WERI-Rb-1 (cell line): Measurements from ENCODE around the gene PCSK6.

Experiments used
- DNase-seq: peaks from one replicate; pipeline ENCODE4 v3.0.0-alpha.2; 2020
- H3K27ac ChIP-seq: fragments of 250-450 bp; sonication (Bioruptor Pico); 2 replicates; pipeline ENCODE4 v1.5.1; 2020; ENCODE audit warnings: mild to moderate bottlenecking, moderate library complexity
- H3K27me3 ChIP-seq: fragments of 250-450 bp; sonication (Bioruptor Pico); 2 replicates; pipeline ENCODE4 v1.5.1; 2021; ENCODE audit warnings: mild to moderate bottlenecking, low read depth, moderate library complexity; ENCODE audit not compliant: insufficient read depth, severe bottlenecking
- H3K36me3 ChIP-seq: fragments of 250-450 bp; sonication (Bioruptor Pico); 2 replicates; pipeline ENCODE4 v1.5.1; 2020; ENCODE audit warnings: mild to moderate bottlenecking, moderate library complexity
- H3K4me3 ChIP-seq: 2 replicates; pipeline ENCODE4 v1.5.1; 2011; ENCODE audit warnings: low read depth, mild to moderate bottlenecking, control low read depth, low read length
- H3K9me3 ChIP-seq: fragments of 250-450 bp; sonication (Bioruptor Pico); 2 replicates; pipeline ENCODE4 v1.5.1; 2021; ENCODE audit warnings: mild to moderate bottlenecking, moderate library complexity; ENCODE audit not compliant: severe bottlenecking
- TF ChIP-seq, protein P1 (sequence below): IDR thresholded peaks from 2 replicates; pipeline ENCODE4 v1.5.1; 2011; ENCODE audit warnings: low read depth, mild to moderate bottlenecking, control low read depth, inconsistent platforms, low read length

The PCSK6 gene

DNA sequence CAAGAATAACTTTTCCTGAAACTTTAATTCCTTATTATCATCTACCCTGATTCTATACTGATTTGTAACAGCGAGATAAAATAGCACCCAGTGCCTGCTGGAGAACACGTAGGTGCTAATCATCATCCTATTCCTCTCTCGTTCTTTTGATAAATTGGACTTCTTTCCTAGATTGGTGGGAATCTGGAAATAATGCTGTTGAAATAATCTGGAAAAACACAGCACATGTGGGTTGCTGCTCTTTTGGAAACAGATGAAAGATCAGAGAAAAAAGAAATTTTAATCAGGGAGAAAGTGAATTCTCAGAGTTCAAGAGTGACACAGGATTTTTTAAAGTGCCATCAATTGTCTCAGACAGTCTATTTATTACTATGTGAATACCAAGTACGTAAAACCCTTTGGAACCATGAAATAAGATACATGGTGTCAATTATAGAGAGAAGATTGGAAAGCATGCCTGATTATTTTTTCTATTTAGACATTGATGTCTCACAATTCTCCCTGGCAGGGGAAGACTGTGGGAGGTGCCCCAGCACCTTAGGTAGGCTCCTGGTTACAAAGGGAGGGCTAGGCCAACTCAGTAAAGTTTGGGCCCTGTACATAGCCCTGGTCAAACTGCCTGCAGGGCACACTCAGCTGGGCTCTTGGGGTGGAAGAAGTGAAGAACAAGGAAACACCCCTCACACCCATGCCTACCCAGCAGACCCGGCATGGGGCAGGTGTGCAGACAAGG is 134.4 kb downstream of the PCSK6 start:
- Histone ChIP-seq H3K27ac (no peak overlapping the region), H3K27me3 (no peaks in the 10 kb centered on the region), H3K9me3 (no peaks in the 10 kb centered on the region), H3K36me3 (no peaks in the 10 kb centered on the region), H3K4me3 (no peak overlapping the region)
- DNase-seq: no peak
- TF ChIP-seq, protein P1, sequence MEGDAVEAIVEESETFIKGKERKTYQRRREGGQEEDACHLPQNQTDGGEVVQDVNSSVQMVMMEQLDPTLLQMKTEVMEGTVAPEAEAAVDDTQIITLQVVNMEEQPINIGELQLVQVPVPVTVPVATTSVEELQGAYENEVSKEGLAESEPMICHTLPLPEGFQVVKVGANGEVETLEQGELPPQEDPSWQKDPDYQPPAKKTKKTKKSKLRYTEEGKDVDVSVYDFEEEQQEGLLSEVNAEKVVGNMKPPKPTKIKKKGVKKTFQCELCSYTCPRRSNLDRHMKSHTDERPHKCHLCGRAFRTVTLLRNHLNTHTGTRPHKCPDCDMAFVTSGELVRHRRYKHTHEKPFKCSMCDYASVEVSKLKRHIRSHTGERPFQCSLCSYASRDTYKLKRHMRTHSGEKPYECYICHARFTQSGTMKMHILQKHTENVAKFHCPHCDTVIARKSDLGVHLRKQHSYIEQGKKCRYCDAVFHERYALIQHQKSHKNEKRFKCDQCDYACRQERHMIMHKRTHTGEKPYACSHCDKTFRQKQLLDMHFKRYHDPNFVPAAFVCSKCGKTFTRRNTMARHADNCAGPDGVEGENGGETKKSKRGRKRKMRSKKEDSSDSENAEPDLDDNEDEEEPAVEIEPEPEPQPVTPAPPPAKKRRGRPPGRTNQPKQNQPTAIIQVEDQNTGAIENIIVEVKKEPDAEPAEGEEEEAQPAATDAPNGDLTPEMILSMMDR: no peak

DNA sequence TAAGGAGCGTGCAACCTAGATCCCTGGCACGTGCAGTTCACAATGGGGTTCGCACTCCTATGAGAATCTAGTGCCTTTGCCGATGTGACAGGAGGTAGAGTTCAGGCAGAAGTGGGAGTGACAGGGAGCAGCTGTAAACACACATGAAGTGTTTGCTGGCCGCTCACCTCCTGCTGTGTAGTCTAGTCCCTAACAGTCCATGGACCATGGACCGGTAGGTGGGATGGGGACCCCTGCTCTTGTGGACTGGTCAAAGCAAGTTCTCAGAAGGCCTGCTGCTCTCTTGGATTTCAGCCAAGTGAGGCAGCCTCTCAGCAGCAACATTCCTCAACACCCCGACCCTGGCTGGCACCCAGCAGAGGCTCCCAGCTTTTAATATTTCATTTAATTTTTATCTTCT is 136.3 kb downstream of the PCSK6 start:
- Histone ChIP-seq H3K36me3 (no peaks in the 10 kb centered on the region), H3K27me3 (no peaks in the 10 kb centered on the region), H3K27ac (no peak overlapping the region), H3K9me3 (no peaks in the 10 kb centered on the region), H3K4me3 (no peak overlapping the region)
- TF ChIP-seq, protein P1: no peak
- no peak for DNase-seq

DNA sequence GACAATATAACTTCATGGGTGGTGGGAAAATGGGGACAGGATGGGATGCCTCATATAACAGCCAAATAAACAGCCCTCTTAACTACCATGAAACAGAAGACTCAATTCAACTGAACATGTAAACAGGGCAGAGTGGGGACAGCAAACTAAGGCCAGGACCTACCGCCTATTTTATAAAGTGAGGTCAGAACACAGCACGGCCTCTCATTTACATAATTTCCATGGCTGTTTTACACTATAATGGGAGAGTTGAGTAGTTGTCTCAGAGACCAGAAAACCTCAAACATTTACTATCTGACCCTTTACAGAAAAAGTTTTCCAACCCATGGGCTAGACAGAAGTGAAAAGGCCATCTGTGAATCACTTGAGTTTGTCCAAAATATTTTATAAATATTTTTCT is 137.8 kb downstream of the PCSK6 start:
- Histone ChIP-seq H3K27ac (no peak overlapping the region), H3K9me3 (no peaks in the 10 kb centered on the region), H3K36me3 (no peaks in the 10 kb centered on the region), H3K27me3 (no peaks in the 10 kb centered on the region), H3K4me3 (no peak overlapping the region)
- no peak for DNase-seq
- TF ChIP-seq, protein P1: no peak

DNA sequence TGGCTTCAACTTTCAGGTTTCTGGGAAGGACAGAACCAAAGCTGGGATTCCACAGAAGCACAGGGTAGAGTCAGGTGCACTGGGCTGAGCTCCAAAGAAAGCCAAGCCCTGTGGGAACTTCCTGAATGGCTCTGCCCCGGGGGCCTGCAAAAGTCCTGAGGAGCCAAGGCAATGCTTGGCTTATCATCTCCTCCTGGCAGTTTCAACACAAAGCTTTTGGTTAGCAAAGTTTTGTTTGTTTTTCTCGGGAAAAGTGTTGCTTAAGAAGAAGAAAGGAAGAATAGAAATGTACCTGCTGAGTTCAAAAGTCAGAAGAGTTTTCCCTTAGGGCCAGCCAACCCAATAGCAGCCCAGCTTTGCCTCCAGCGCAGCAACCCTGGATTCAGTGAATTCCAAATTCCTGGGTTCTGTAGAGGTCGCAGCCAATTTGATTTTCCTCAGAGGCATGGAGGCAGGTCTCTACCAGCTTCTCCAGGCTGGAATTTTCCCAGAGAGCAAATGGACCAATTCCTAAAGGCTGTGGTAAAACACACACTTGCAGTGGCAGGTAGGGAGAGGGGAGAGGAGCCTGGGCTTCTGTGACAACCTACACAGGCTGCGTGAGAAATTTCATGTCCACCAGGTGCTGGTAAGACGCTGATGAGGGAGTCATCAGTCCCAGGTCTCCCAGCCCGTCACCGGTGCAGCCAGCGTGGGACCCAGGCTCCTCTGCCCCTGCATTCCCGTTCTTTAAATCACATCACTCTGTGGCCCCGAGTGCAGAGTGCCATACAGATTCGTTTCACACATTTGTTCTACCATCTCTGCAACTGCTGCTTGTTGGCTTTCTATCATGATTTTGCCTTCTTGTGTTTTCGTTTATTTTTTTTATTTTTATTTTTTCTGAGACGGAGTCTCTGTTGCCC is 140.2 kb downstream of the PCSK6 start:
- TF ChIP-seq, protein P1: no peak
- Histone ChIP-seq H3K9me3 (no peaks in the 10 kb centered on the region), H3K4me3 (no peak overlapping the region), H3K27ac (no peak overlapping the region), H3K36me3 (no peaks in the 10 kb centered on the region), H3K27me3 (no peaks in the 10 kb centered on the region)
- DNase-seq: no peak

DNA sequence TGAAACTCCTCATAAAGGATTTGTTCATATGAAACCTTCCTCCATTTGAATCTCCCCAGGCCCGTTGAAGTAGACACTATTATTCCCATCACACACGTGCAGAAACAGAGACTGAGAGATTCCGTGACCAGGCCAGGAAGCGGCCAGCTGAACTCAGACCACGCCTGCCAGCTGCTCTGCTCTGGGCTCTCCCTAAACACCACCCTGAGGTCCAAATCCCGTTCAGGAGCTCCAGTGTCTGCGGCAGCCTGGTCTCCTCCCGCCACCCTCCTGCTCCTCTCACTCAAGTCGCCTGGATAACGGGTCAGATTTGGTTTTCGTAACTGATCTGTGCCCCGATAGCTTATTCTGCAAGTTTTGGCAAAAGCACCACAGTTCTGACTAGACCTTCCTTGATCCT is 140.9 kb downstream of the PCSK6 start:
- Histone ChIP-seq H3K4me3 (no peak overlapping the region), H3K9me3 (no peaks in the 10 kb centered on the region), H3K27ac (no peak overlapping the region), H3K36me3 (no peaks in the 10 kb centered on the region), H3K27me3 (no peaks in the 10 kb centered on the region)
- TF ChIP-seq, protein P1: no peak
- no peak for DNase-seq
